Epithelial cell of esophagus (primary cell): ENCODE measurements around the gene CTR9.

ENCODE experiments used
- DNase-seq: peaks from one replicate; pipeline ENCODE4 v3.0.0; 2010; ENCODE audit warnings: low read depth
- H3K4me3 ChIP-seq: 2 replicates; pipeline ENCODE4 v1.5.1; 2011; ENCODE audit warnings: mild to moderate bottlenecking, low read length, control low read depth
- TF ChIP-seq, protein P1 (sequence below): IDR thresholded peaks from 2 replicates; pipeline ENCODE4 v1.5.1; 2011; ENCODE audit warnings: low read depth, mild to moderate bottlenecking, low read length, control low read depth, inconsistent platforms; ENCODE audit not compliant: insufficient read depth; ENCODE audit errors: missing control alignments

The CTR9 gene

GRCh38 chr11:10716543-10717259, 34.3 kb upstream of the CTR9 start:
- no peak overlapping the region for H3K4me3 ChIP-seq
- no peak for DNase-seq
- TF ChIP-seq, protein P1, sequence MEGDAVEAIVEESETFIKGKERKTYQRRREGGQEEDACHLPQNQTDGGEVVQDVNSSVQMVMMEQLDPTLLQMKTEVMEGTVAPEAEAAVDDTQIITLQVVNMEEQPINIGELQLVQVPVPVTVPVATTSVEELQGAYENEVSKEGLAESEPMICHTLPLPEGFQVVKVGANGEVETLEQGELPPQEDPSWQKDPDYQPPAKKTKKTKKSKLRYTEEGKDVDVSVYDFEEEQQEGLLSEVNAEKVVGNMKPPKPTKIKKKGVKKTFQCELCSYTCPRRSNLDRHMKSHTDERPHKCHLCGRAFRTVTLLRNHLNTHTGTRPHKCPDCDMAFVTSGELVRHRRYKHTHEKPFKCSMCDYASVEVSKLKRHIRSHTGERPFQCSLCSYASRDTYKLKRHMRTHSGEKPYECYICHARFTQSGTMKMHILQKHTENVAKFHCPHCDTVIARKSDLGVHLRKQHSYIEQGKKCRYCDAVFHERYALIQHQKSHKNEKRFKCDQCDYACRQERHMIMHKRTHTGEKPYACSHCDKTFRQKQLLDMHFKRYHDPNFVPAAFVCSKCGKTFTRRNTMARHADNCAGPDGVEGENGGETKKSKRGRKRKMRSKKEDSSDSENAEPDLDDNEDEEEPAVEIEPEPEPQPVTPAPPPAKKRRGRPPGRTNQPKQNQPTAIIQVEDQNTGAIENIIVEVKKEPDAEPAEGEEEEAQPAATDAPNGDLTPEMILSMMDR, result no peak

DNA sequence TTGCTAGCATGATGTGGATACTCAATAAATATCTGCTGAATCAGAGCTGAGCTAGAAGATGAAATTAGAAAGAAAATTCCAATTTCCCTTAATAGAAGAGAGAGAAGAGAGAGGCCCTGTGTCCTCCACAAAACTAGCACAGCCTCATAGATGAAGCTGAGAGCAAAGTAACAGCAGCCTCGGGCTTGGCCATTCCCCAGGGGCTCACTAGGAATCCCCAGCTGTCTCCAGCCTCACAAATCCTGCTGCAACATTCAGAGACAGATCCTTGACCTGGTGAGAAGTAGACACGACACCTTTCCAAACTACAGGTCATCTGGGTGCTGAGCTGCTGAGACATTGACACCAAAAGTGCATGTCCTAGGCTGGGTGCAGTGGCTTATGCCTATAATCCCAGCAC, 31.4 kb upstream of the CTR9 start:
- TF ChIP-seq, protein P1, result no peak
- DNase-seq, result no peak
- H3K4me3 ChIP-seq, result no peak overlapping the region

DNA sequence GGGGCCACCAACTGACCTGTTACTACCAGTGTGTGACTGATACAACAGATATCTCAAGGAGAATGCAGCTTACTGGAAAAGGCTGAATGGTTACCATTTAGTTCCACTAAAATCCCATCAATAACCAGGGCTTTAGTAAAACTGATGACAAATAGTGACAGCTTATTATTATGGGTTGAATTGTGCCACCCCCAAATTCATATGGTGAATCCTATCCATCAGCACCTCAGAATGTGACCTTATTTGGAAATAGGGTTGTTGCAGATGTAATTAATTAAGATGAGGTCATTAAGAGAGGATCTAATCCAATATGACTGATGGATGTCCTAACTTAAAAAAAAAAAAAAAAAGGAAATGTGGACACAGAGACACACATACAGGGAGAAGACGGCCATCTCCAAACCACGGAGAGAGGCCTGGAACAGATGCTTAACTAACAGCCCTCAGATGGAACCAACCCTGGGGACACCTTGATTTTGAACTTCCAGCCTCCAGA, 30.1 kb upstream of the CTR9 start:
- no peak overlapping the region for H3K4me3 ChIP-seq
- TF ChIP-seq, protein P1, result no peak
- DNase-seq, result no peak

DNA sequence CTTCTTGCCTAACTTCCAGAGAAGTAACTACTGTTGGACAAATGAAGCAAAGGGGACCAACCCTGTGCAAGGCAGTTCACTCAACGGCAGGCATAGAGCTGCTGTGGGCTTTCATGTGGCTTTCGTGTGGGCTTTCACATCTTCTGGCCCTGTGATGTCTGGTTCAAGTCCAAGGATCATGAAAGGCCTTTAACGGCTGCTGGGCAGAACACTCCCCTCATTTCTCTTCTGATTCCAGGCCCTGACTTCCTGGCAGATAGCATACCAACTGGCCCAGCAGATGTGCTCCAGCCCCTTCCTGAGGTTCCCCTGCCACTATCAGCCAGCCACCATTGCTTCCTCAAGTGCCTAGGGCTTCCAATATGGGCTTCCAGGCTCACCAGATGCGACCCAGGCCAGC, 28.7 kb upstream of the CTR9 start:
- no peak for DNase-seq
- no peak overlapping the region for H3K4me3 ChIP-seq
- TF ChIP-seq, protein P1, result no peak

- TF ChIP-seq, protein P1, result no peak
- no peak overlapping the region for H3K4me3 ChIP-seq
- peak; percentile 88 for DNase-seq
These were observed 25.7 kb upstream of the CTR9 start for GRCh38 chr11:10725114-10725906.

DNA sequence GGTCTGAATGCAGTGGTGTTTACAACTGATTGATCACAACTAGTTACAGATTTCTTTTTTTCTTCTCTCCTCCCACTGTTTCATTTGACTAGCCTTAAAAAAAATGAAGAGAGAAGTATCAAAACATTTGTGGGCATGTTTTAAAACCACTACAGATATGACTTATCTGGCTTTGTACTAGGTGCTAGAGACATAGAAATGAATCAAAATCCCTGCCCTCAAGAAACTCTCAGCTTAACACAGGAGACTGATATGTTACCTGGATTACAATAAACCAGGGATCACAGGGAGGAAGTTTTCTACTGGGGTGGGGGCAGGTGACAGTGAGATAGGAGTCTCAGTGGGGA, 25.2 kb upstream of the CTR9 start:
- no peak overlapping the region for H3K4me3 ChIP-seq
- no peak for DNase-seq
- TF ChIP-seq, protein P1, result no peak
